K562 (cell line): Measurements from ENCODE around the gene TPO. TPM values are rescaled to one million over a fixed set of nuclear protein-coding genes. Genes with fewer than 3 reads are reported as not detected.

Experiments used
- ATAC-seq: fragments of 200-7000 bp; cut with Tn5 transposase; 3 replicates; pipeline ENCODE4 v1.9.1; 2020; ENCODE audit warnings: moderate library complexity
- BruUV-seq: library from RNA; stranded (reverse); fragments of 400-500 nt; replicated peaks from 2 replicates; lab custom pipeline; 2021; lab: Mats Ljungman, UMichigan
- CTCF ChIA-PET: fragments of 300-600 bp; formaldehyde crosslinking; extraction: SDS; loops from one replicate; lab custom pipeline; 2021; ENCODE audit warnings: low intra/inter-chr PET ratio; lab: Yijun Ruan, JAX
- POLR2A ChIA-PET: fragments of 300-600, 350-650 bp; sonication (Branson Sonifier 250); formaldehyde crosslinking; extraction: SDS; loops from one replicate; lab custom pipeline; 2021; ENCODE audit warnings: antibody characterized with exemption, inconsistent platforms; lab: Yijun Ruan, JAX
- DNase-seq, 4 experiments: peaks; one replicate each; pipeline versions ENCODE4 v3.0.0 to v3.0.0-alpha.2; 2011 to 2018; ENCODE audit warnings: low spot score in 3 of 4, mixed read lengths in 3 of 4; ENCODE audit errors: extremely low read depth in 1 of 4
- FAIRE-seq: peaks from 2 replicates; lab custom pipeline; 2011; peaks lifted over from hg19 to GRCh38; lab: Jason Lieb, UNC
- H2AFZ ChIP-seq: 2 replicates; pipeline ENCODE4 v1.6.0; 2011; ENCODE audit warnings: low read depth, low read length, control low read depth, inconsistent platforms
- H3K27ac ChIP-seq: fragments of 200-600 bp; 3 replicates; pipeline ENCODE4 v1.8.0; 2011; ENCODE audit warnings: low read depth, mild to moderate bottlenecking, control low read depth, inconsistent platforms, low read length, moderate library complexity, mixed read lengths; ENCODE audit errors: extremely low read depth
- H3K27me3 ChIP-seq, 2 experiments: fragments of 300-600 bp in 1 of 2; 2 replicates in 1 of 2; 3 replicates in 1 of 2; pipeline versions ENCODE4 v1.6.0 to v1.8.0; 2011; ENCODE audit warnings: inconsistent platforms in 2 of 2, low read length in 2 of 2, mild to moderate bottlenecking in 1 of 2, mixed read lengths in 1 of 2, moderate library complexity in 1 of 2; ENCODE audit not compliant: control insufficient read depth in 2 of 2, insufficient read depth in 2 of 2
- H3K36me3 ChIP-seq: fragments of 300-600 bp; 3 replicates; pipeline ENCODE4 v1.8.0; 2011; ENCODE audit warnings: mild to moderate bottlenecking, low read length, inconsistent platforms; ENCODE audit not compliant: control insufficient read depth, insufficient read depth
- H3K4me1 ChIP-seq, 2 experiments: fragments of 200-600 bp in 1 of 2; replicated peaks in 1 of 2; 2 replicates in 1 of 2; 3 replicates in 1 of 2; pipeline versions ENCODE4 v1.5.1 to v1.8.0; 2011; ENCODE audit warnings: inconsistent platforms in 2 of 2, low read length in 2 of 2, mild to moderate bottlenecking in 1 of 2, mixed read lengths in 1 of 2, moderate library complexity in 1 of 2; ENCODE audit not compliant: control insufficient read depth in 2 of 2, insufficient read depth in 2 of 2
- H3K4me2 ChIP-seq: 2 replicates; pipeline ENCODE4 v1.6.1; 2011; ENCODE audit warnings: low read length, control low read depth, inconsistent platforms, mixed read lengths; ENCODE audit not compliant: insufficient read depth
- H3K4me3 ChIP-seq: fragments of 200-600 bp; sonication (generic), shearing (Covaris generic); 2 replicates; pipeline ENCODE4 v1.5.1; 2016; ENCODE audit warnings: control low read depth, inconsistent platforms
- H3K79me2 ChIP-seq: fragments of 200-600 bp; 3 replicates; pipeline ENCODE4 v1.8.0; 2011; ENCODE audit warnings: low read length, inconsistent platforms; ENCODE audit not compliant: control insufficient read depth, insufficient read depth
- H3K9ac ChIP-seq, 2 experiments: 2 replicates each; pipeline versions ENCODE4 v1.6.0 to v1.6.1; 2011; ENCODE audit warnings: low read depth in 2 of 2, low read length in 2 of 2, control low read depth in 1 of 2, inconsistent platforms in 1 of 2, mild to moderate bottlenecking in 1 of 2, mixed read lengths in 1 of 2; ENCODE audit not compliant: insufficient read depth in 1 of 2
- H3K9me1 ChIP-seq: one replicate; pipeline ENCODE4 v1.6.0; 2011; ENCODE audit warnings: inconsistent platforms, mild to moderate bottlenecking, low read length, moderate library complexity; ENCODE audit not compliant: control insufficient read depth, insufficient read depth
- H3K9me3 ChIP-seq: replicated peaks from 2 replicates; pipeline ENCODE4 v1.5.1; 2011; ENCODE audit warnings: low read depth, low read length, inconsistent platforms; ENCODE audit not compliant: control insufficient read depth, insufficient read depth
- H4K20me1 ChIP-seq: replicated peaks from 2 replicates; pipeline ENCODE4 v1.6.1; 2011; ENCODE audit warnings: low read length, inconsistent platforms, mixed read lengths; ENCODE audit not compliant: control insufficient read depth, insufficient read depth
- ARID3A ChIP-seq: IDR thresholded peaks from 2 replicates; pipeline ENCODE4 v1.6.1; 2012; ENCODE audit warnings: low read depth, low read length, improper control_type of control experiment, borderline replicate concordance
- FUS ChIP-seq: fragments of 200-400 bp; formaldehyde crosslinking; optimal IDR thresholded peaks from 2 replicates; pipeline ENCODE3; 2017; ENCODE audit warnings: low read depth, low read length
- HNRNPL ChIP-seq: fragments of 200-400 bp; formaldehyde crosslinking; IDR thresholded peaks from 2 replicates; pipeline ENCODE4 v1.6.1; 2017; ENCODE audit warnings: low read depth, mild to moderate bottlenecking, low read length
- ILK ChIP-seq: fragments of 450-650 bp; IDR thresholded peaks from 2 replicates; pipeline ENCODE4 v1.6.1; 2016; ENCODE audit warnings: missing genetic modification characterization, low read depth, mild to moderate bottlenecking, missing compliant biosample characterization, moderate library complexity, borderline replicate concordance
- MYBL2 ChIP-seq, 2 experiments: fragments of 450-650 bp in 1 of 2; sonication (generic) in 1 of 2; formaldehyde crosslinking in 1 of 2; IDR thresholded peaks; 2 replicates each; pipeline versions ENCODE4 v1.6.1 to v1.8.1; 2017 to 2022; ENCODE audit warnings: borderline replicate concordance in 1 of 2, inconsistent platforms in 1 of 2, low read depth in 1 of 2, mild to moderate bottlenecking in 1 of 2, missing genetic modification reagents in 1 of 2, moderate library complexity in 1 of 2
- NFIC ChIP-seq: fragments of 450-650 bp; IDR thresholded peaks from 2 replicates; pipeline ENCODE4 v1.6.1; 2017; ENCODE audit warnings: mild to moderate bottlenecking, inconsistent platforms
- NR1H2 ChIP-seq: sonication (generic); formaldehyde crosslinking; IDR thresholded peaks from 2 replicates; pipeline ENCODE4 v1.4.0; 2020; ENCODE audit warnings: mild to moderate bottlenecking, missing genetic modification reagents
- PCBP2 ChIP-seq: fragments of 200-400 bp; formaldehyde crosslinking; IDR thresholded peaks from 2 replicates; pipeline ENCODE4 v1.6.1; 2018; ENCODE audit warnings: low read length, low read depth, mild to moderate bottlenecking, moderate library complexity; ENCODE audit not compliant: poor library complexity, severe bottlenecking
- PHF21A ChIP-seq: fragments of 450-650 bp; IDR thresholded peaks from 2 replicates; pipeline ENCODE4 v1.6.1; 2017; ENCODE audit warnings: low read depth, borderline replicate concordance
- TSC22D4 ChIP-seq: fragments of 450-650 bp; IDR thresholded peaks from 2 replicates; pipeline ENCODE4 v1.6.1; 2016; ENCODE audit warnings: missing genetic modification characterization, missing biosample characterization, control low read depth
- ZBTB17 ChIP-seq: fragments of 450-650 bp; formaldehyde crosslinking; IDR thresholded peaks from 2 replicates; pipeline ENCODE4 v1.4.0; 2020; ENCODE audit warnings: mild to moderate bottlenecking
- ZFP91 ChIP-seq: sonication (generic); formaldehyde crosslinking; IDR thresholded peaks from 2 replicates; pipeline ENCODE4 v1.8.0; 2022; ENCODE audit warnings: mild to moderate bottlenecking, missing genetic modification reagents
- ZNF695 ChIP-seq: fragments of 450-650 bp; formaldehyde crosslinking; IDR thresholded peaks from 2 replicates; pipeline ENCODE4 v1.4.0; 2020; ENCODE audit warnings: mild to moderate bottlenecking, moderate library complexity
- WGBS: fragments of 100-300 bp; shearing (Covaris generic); methylation state at CpG from one replicate; pipeline ENCODE4 v1.1.6; 2016; ENCODE audit warnings: low coverage, mixed read lengths; ENCODE audit not compliant: insufficient coverage; ENCODE audit errors: missing lambda C conversion rate; 5-methylcytosine and 5-hydroxymethylcytosine counted together
- in situ Hi-C: fragments of 300-500 bp; cut with MboI; formaldehyde crosslinking; loops from 4 replicates; pipeline ENCODE4 v1.15.0; 2018; ENCODE audit warnings: inconsistent platforms, mixed read lengths
- intact Hi-C: fragments of 100-400 bp; cut with micrococcal nuclease; formaldehyde crosslinking; loops from 2 replicates; pipeline ENCODE4 v1.14.2; 2022
- polyA plus RNA-seq, 8 experiments: library from polyadenylated mRNA; depleted of rRNA in 4 of 8; stranded (reverse) in 5 of 8; unstranded in 3 of 8; fragments of >200 nt; fragmentation: Nextera tagmentation in 2 of 8; fragmentation: Illumina TruSeq in 1 of 8; extraction: Ambion mirVana in 2 of 8; extraction: Trizol in 1 of 8; gene quantifications; 2 replicates each; pipeline versions ENCODE4 v1.2.1 to v1.2.3, GENCODE V29; 2011 to 2014; ENCODE audit warnings: inconsistent platforms in 1 of 8, missing spikeins in 1 of 8
- total RNA-seq, 7 experiments: library from RNA; depleted of rRNA in 6 of 7; stranded (reverse); fragments of >200 nt in 6 of 7; fragmentation: Illumina TruSeq in 2 of 7; extraction: Trizol in 2 of 7; gene quantifications; 2 replicates each; pipeline versions ENCODE4 v1.2.1 to v1.2.3, GENCODE V29; 2011 to 2021; ENCODE audit warnings: low replicate concordance in 1 of 7

TPO gene
- total and polyA plus RNA-seq, 9 of the 15 experiments (the other 6 are each of a cell fraction or from before 2014, with no cell fraction given) = not detected

GRCh38 chr2:1405967-1406366 lies 7.3 kb upstream of the TPO start:
- H3K9me1 ChIP-seq = no peaks in the 10 kb centered on the region
- in situ Hi-C loops = no loop called here
- no peaks in the 10 kb centered on the region for H3K9me3 ChIP-seq
- no peaks in the 10 kb centered on the region for H3K79me2 ChIP-seq
- H4K20me1 ChIP-seq = no peaks in the 10 kb centered on the region
- no peaks in the 10 kb centered on the region for H3K4me1 ChIP-seq
- ChIA-PET CTCF (no interaction called here), POLR2A (no interaction called here)
- WGBS = 0% methylated on average over 3 of the region's 3 CpGs
- H2AFZ ChIP-seq = no peak overlapping the region
- FAIRE-seq = no peak
- no peak overlapping the region for H3K4me3 ChIP-seq
- ATAC-seq = no peak
- no peak for DNase-seq
- BruUV-seq = no TSS peak
- no peak for TF ChIP-seq NR1H2 (CRISPR knock-in tag)
- no peak for TF ChIP-seq ARID3A
- TF ChIP-seq HNRNPL = no peak
- no peak for TF ChIP-seq PCBP2
- TF ChIP-seq ZFP91 (CRISPR knock-in tag) = no peak
- no peak for TF ChIP-seq NFIC
- no peak for TF ChIP-seq FUS
- no peak for TF ChIP-seq MYBL2 (IDR thresholded peaks at IDR 0.05; ENCODE audit: low read depth)
- no peak for TF ChIP-seq MYBL2 (CRISPR knock-in tag; IDR thresholded peaks at IDR 0.05; ENCODE audit: borderline replicate concordance)
- no peak for TF ChIP-seq ZBTB17 (CRISPR knock-in tag)
- TF ChIP-seq PHF21A = no peak
- TF ChIP-seq TSC22D4 = no peak
- TF ChIP-seq ZNF695 (CRISPR knock-in tag) = no peak
- no peak for TF ChIP-seq ILK (tag)
- no peak overlapping the region for H3K27ac ChIP-seq
- no peak overlapping the region for H3K4me2 ChIP-seq
- intact Hi-C loops = no loop called here
- no peaks in the 10 kb centered on the region for H3K36me3 ChIP-seq
- H3K27me3 ChIP-seq = peaks cover 0 to 20% of the 10 kb centered on the region in 2 experiments; a peak in 1 of 5 replicates
- H3K9ac ChIP-seq = no peak overlapping the region
